Lung microvascular endothelial cell (primary cell): ENCODE data around the gene FAM53A. TPM values are rescaled to one million over a fixed set of nuclear protein-coding genes. Genes with fewer than 3 reads are reported as not detected.
A peak's percentile ranks its signal among the peaks of the same experiment; 100 is the strongest.
"Not testable (repeated sequence)": the region's sequence is repeated elsewhere in the genome, so short reads cannot be mapped to it uniquely, and the experiment has no call there.

Experiments used
- DNase-seq, 2 donors: peaks; one replicate each; pipeline versions ENCODE4 v3.0.0 to v3.0.0-alpha.2; 2010; ENCODE audit warnings: low read depth in 2 of 2
- total RNA-seq: library from RNA; depleted of rRNA; stranded (reverse); fragments of >200 nt; gene quantifications from 2 replicates; pipeline ENCODE4 v1.2.1, GENCODE V29; 2014

The FAM53A gene
- total RNA-seq, 1 donor from 2014 or later = 1.4 TPM

DNA sequence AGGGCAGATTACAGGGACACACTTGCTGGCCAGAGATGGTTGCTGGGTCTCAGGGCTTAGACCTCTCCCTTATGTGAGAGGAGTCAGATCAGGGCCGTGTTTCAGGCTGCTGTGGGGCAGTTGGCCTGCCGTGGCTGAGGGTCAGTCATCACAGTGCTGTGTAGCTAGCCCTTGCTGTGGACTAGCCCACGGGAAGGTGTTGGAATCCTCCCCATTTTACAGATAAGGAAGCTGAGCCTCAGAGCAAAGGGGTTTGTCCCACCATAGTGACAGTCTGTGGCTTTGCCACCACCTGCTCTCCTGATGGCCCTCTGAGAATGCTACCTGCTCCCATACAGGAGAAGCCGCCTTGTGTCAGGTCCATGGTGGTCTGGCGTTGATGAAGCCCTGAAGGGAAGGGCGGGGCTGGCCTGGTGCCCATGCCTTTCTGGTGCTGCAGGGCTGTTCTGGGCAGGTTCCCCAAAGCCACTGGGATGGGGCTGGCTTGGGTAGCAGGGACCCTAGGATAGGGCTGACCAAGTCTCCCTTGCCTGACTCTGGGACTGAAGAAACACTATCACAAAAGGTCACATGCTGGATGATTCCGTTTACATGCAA is 2.4 kb upstream of the FAM53A start:
- no peak for DNase-seq

DNA sequence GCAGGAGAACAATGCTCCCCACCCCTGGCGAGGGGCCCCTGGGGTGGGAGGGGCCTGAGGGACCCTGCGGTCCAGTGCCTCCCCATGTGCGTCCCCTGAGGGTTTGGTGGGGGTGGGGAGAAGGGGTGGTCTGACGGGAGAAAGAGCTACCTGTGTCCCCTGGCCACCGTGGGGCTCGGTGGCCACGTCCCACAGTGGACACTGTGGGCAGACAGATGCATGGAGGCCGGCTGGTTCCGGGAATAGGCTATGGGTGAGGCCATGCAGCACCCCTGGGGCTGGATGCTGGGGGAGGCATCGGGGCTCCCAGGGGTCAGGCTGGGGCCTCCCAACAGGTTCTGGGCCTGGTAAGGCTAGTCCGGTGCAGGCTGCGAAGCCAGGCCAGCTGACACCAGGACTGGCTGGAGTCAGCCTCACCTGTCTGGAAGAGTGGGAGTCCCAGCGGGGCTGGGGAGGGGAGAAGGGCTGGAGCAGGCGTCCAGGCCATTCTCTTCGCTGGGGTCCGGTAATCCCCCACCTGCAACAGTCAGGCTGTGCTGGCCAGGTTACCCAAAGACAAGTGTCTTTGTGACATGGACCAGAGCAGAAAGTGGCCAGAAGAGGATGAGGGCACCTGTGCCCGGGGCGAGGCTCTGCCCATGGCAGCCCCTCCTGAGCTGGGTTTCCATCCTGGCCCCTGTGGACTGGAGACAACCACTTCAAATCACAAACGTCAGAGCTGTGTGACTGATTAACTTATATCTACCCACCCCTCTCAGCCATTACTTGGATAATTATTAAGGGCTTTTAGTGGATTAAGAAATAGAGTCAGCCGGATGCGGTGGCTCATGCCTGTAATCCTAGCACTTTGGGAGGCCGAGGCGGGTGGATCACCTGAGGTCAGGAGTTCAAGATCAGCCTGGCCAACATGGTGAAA is 1.4 kb upstream of the FAM53A start:
- no peak for DNase-seq

DNA sequence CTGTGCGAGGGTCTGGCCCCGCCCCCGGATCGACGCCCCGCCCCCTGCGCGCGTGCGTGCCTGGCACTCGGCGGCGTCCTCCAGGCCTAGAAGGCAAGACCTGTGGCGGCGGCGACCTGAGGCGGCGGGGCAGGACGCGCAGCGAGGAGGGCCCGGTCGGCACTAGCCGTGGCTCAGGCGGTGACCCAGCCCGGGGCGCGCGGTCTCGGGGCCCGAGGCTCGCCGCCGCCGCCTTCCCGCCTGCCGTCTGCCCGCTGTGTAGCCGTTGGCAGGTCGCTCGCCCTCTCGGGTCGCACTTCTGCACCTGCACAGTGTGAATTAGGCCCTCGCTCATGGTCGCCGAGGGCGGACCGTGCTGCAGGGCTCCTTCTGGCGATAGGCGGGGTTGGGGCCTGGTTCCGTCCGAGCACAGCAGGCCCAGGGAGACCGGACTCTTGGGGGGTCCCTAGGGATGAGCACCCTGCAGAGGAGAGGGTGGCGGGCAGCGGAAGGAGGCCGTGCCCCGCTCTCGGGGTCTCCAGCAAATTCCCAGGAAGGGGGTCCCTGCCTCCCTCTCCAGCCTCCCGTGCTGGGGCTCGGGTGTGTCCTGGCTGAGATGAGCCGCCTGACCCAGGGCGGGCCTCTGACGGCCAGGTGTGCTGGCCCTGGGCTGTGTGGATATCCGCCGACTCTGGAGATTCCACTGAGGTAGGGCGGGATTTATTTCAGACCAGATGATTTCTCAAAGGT is 557 bp upstream of the FAM53A start:
- DNase-seq = no peak

DNA sequence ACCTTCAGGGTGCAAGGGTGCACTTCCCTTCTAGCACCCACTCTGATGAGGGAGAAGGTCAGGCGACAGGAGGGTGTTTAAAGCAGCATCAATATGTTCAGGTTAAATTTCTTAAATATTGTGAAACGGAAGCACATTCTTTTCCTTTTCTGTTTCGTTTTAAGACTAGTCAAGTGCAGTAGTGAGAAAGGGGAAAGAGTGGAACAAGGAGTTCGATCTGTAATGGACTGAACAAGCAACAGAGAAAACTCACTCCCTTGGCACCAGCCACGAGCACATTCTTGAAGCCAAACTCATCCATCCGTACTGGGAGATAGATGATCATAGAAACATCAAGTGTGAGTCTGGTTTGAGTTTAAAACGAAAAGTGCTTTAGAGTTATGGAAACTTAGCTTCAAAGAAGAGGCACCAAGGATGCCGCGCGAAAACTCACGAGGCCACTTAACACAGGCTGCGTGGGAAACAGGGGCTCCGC is 815 bp downstream of the FAM53A start:
- peak; percentile 22 to 72 for DNase-seq

DNA sequence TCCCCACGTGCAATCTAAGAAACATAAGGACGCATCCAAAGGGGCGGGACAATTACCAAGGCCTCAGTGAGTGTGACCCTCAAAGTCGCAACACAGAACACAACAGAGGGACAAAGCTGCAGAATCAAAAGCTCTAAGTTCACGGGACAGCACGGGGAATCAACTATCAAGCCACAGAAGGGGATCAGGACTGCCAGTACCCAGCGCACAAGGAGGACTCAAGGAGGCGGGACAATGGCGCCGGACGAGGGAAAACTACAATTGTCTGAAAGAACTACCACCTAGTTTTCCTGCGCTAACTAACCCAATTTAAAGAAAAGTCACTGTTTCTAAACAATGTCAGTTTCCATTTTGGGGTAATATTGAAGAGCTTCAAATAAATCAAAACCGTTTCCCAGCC is 1.3 kb downstream of the FAM53A start:
- no peak for DNase-seq

DNA sequence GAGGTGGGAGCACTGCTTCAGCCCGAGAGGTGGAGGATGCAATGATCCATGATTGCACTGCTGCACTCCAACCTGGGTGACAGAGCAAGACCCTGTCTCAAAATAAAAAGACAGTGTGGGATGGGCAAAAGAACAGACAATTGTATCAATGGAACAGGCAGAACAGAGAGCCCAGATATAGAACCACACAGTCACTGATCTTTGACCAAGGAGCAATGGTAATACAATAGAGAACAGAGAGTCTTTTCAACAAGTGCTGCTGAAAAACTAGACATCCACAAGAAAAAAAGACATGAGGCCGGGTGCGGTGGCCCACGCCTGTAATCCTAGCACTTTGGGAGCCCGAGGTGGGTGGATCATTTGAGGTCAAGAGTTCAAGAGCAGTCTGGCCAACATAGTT is 5.9 kb downstream of the FAM53A start:
- no peak for DNase-seq

DNA sequence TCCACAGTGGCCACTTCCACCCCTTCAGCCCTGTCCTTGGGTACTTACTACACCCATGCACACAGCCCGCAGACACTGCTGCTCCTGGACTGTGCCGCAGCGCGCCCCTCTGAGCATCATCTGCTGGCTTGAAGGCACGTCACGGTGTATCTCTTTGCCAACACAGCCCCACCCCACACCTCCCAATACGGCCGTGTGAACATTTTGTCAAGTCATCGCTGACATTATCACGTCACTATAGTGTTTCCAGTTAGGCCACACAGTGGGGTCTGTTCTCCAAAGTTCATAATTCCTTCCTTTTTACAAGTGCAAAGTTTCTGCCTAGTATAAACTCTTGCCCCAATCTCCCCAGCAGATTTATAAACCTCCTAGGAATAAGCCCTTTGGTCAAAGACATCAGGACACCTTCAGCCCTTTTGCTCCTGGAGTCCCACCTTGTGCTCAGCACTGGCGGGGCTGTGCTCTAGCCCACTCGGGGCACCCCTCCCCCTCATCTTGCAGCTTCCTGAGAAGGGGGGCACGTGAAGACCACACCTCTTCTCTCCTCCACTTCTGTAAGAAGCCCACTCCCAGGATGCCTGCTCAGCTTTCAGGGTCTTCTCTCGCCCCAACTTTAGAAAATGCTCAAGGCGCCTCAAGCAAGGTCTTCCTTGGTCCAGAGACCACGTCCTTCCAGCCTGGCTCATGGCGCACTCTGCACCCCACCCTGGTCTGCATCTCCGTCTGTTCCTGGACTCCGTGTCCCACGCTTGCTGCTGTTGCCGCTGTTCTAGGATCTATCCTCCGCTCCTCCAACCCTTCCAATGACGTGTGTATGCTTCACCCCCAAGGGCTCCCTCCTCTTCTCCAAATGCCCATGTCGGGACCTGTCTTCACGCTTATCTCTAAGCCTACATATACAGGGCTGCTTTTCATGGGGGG is 7.2 kb downstream of the FAM53A start:
- no peak for DNase-seq

DNA sequence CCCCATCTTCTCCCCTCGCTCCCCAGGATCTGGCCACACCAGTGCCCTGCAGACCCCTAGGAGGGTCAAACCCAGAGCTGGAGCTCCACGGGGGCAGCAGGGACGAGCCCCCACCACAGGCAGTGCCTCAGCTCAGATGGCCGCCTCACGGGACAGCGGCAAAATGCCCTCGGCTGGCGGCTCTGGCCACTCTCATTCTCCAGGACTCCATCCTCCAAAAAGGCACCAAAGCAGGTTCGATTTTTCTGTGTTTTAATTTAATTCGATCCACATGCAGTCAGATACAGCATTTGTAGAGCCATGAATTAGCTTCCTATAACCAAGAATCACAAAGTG is 8.3 kb downstream of the FAM53A start:
- DNase-seq = no peak

DNA sequence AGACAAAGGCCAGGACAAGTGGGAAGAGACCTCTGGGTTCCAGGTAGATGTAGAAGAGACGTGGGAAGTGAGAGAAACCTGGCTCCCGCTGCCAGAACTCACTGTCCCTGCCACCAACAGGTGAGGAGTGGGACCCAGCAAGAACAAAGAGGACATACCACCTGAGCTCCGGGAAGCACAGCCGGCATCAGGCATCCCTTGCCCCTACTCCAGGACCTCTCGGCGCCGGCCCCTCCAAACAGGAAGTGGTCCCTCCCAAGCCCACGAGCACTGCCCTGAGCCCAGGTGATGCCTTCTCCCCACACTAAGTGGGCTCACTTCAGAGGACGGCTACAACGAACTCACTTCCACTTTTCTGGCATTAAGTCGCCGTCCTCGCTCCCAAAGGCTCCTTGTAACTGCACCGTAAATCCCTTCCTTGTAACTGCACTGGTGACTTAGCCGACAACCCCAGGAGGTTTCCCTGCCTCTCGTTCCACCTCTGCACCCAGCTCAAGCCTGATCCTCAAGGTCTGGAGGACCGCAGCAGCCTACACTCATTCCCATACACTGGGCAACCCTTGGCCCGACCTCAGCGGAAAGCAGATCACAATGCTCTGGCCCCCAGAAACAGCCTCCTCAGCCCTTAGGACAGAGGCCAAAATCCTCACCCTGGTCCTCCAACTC is 8.8 kb downstream of the FAM53A start:
- DNase-seq = no peak

DNA sequence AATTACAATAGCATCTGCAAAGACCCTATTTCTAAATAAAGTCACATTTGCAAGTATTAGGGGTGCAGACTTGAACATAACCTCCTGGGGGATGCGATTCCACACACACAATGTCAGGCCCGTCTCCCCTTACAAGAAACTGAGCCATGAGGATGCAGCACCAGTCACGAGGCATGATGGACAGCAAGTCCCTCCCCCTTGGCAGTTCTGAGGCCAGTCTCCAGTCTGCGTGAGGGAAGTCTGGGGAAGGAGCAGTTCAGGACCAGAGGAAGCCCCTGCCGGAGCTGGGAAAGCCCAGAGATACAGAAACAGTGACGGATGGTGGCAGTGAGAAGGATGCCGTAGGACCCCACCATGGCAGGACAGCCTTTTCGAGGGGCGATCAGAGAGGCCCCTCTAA is 9.4 kb downstream of the FAM53A start:
- DNase-seq = no peak

DNA sequence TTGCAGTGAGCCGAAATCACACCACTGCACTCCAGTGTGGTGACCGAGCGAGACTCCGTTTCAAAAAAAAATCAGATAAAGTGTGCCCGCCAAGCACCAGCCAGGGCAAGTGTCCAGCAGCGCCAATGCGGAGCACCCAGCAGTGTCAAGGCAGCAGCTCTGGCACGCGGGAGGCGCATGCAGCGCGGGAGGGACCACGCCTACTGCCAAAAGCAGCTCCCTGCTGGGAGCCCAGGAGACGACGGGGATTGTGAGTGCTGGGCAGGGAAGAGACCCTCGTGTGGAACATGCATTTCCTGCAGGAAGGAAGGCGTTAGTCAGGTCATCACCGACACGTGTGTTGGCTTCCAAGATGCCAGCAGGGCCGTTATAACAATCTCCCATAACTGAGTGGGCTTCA is 10.4 kb downstream of the FAM53A start:
- peak in 1 of 2 donors; percentile 9 for DNase-seq

DNA sequence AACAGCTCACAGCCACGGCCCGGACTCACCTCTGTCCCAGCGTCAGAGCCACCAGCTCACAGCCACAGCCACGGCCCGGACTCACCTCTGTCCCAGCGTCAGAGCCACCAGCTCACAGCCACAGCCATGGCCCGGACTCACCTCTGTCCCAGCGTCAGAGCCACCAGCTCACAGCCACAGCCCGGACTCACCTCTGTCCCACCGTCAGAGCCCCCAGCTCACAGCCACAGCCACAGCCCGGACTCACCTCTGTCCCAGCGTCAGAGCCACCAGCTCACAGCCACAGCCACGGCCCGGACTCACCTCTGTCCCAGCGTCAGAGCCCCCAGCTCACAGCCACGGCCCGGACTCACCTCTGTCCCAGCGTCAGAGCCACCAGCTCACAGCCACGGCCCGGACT is 13.1 kb downstream of the FAM53A start:
- DNase-seq = not testable (repeated sequence)

DNA sequence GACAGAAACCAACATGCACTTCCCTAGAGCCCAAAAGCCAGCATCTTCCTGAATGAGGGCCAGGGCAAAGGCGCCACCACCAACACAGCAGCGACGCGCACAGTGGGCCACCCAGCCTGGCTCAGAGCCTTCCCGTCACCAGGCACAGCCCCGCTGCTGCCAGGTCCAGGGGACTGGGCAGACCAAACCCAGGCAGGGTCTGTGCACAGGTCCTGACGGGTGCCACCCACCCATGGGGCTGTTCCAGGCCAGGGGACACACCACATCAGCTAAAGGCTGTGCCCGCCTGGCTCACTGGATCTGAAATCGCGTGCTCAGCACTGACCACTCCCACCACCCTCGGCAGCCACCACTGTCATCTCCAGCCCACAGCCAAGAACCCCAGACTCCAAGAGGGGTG is 13.8 kb downstream of the FAM53A start:
- no peak for DNase-seq

DNA sequence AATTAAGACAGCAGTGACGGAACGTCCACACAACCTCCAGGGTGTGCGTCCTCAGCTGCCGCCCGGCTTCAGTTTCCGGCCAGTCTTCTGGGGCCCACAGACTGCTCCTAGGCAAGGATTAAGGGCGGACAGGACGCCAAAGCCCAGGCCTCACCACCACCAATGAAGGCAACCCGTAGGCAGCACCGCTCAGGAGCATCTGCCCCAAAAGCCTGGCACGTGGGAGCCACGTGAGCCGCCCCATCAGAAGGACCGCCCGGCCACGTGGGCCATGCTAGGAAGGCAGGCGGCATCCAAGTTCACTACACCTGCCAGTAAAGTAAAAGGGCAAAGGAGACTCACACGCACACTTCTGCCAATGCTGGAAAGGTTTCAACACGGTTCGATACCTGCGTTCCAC is 14.3 kb downstream of the FAM53A start:
- no peak for DNase-seq

DNA sequence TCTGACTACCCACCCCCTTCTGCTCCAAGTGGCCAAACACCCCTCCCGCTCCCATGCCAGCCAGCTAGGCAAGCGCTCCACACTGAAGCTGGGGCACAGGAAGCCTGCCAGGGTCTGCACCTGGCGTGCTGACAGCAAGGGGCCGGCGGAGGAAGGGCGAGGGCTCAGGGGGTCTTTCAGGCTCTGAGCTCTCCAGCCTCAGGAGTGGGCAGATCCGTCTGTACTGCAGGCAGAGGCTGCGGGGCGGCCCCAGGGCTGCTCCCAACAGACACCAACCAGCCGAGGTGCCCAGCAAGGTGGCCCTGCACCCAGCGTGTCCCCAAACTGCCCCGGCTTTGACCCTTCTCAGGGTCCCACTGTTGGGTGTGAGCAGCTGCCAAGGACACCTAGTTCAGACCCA is 14.8 kb downstream of the FAM53A start:
- no peak for DNase-seq

DNA sequence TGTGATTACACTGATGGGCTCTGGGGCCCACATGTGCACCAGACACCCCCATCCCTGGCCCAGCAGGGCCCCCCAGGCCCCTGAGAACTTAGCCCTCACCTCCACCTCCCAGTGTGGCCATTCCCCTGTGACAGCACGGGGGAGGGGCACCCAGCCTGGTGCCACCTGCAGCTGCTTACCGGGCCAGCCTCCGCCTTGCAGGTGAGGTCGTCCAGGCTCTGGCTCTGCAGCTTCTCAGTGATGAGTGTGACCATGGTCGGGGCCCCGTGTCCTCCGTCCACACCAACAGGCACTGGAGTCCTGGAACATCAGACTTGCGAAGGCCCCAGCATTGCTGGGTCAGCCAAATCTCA is 15.6 kb downstream of the FAM53A start:
- DNase-seq = no peak

DNA sequence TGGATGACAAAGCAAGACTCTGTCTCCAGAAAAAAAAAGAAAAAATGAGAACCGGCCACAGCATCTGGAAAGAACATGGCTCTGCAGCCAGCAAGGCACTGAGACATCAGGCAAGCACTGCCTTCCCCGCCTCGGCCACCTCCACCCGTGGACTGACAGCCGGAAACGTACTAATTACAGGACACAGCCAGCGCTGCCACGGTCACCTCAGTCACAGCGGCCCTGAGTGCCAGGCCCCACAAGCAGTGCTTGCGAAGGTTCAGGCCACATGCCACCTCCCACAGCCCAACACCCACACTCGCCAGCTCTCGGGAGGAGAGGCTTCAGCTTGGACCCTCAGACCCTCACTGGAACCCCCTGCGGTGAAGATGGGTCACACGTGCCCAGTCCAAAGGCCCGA is 16.8 kb downstream of the FAM53A start:
- DNase-seq = no peak

DNA sequence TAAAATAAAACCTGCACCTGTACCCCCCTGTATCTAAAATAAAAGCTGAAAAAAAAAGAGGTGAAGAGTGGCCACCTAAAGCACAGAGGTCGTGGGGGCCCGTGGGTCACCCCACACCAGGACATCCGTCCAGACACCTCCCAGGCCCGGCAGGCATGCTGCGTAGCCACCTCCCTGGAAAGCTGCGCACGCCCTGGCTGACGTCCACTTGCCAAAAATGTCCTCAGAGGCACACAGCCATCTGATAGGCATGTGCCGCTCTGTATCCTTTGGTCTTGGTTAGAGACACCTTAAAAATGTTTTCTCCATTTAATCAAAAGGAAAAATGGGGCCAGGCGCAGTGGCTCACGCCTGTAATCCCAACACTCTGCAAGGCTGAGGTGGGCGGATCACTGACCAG is 17.7 kb downstream of the FAM53A start:
- DNase-seq = no peak

DNA sequence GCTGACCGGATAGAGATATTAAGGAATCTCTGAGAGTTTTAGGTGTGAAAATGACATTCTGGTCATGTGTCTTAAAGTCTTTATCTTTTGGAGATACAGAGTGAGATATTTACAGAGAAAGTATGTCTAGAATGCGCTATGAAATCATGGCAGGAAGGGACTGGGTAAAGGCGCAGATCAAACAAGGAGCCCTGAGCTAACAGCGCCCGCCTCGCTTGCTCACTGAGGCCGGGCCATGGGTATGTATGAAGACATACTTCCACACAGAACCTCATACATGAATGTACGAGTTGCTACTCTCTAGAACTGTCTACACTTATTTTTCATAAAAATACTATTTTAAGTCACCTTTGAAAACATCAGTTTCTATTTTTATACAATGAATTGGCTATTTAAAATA is 20.0 kb downstream of the FAM53A start:
- DNase-seq = no peak

DNA sequence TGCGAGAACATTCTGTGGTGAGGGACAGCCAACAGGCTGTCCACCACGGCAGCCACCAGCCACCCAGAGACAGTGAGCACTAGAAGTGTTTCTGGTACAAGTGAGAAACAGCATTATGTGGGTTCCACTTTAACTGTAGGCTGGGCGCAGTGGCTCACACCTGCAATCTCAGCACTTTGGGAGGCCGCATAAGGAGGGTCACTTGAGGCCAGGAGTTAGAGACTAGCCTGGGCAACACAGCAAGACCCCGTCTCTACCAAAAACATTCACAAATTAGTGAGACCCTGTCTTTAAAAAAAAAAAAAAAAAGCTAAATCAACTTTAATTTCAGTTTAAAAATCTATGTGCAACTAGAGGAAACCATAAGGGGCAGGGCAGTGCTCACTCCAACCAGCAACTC is 20.6 kb downstream of the FAM53A start:
- no peak for DNase-seq

DNA sequence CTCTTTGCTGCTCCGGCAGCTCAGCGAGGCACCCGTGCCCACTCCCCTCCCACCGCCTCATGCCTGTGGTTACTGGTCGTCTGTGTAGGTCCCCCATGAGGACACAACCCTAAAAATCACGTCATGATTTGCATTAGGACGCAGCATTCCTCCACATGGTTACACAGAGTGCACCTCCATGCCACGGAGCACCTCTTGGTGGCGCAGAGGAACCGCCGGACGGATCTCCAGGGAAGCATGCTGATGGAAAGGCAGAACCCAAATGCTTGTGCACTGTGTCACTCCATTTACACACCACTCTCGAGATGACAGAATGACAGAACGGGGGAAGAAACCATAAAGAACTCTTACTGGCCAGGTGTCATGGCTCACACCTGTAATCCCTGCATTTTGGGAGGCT is 22.4 kb downstream of the FAM53A start:
- DNase-seq = no peak
